ENCODE results near the gene DAO.

Gene DAO

DNA sequence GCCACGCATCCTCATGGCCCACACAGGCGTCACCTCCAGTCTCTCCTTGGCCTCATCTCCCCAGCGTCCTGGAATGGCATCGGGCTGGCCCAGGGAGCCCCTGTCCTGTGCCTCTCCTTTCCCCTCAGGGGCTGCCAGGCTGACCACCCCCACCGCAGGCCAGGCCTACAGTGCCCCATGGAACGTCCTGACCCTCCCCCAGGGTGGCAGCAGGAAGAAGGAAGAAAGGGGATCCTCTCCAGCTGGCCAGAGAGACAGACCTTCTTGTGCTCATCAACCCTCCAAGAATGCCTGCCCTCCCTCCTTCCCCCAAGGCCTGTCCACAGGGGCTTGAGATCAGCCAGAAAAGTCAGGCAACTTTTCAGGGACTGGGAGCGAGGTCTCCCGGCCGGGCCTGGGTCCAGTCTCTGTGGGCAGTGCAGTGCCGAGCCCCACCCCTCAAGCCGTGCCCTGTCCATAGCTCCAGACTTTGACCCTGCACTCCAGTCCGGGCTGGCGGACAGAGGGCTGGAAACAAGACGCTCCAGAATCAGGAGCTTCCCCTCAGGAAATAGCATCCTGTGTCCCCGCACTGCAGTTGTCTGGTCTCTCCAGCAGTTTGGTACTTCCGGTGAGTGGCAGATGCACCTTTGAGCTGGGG lies at the start of gene DAO:
Gene DAO, plus strand, starts transcription at position 478 of the 640 bp plus-strand sequence. CDS start 4,915 bp downstream, outside the sequence.
- Histone ChIP-seq H3K27me3 (ENCODE audit: low read depth) (peaks cover 13% of the 10 kb centered on the region), H3K9me3 (no peaks in the 10 kb centered on the region), H3K4me1 (no peaks in the 10 kb centered on the region), H3K36me3 (replicated peaks) (no peaks in the 10 kb centered on the region), H3K4me3 (no peak within 1 kb of the TSS)
- no peak for DNase-seq (ENCODE audit: low spot score in 2 of 2)
- in situ Hi-C loops (cut with MboI; ENCODE audit: low sequenced_read_pairs), result no loop called here

DNA sequence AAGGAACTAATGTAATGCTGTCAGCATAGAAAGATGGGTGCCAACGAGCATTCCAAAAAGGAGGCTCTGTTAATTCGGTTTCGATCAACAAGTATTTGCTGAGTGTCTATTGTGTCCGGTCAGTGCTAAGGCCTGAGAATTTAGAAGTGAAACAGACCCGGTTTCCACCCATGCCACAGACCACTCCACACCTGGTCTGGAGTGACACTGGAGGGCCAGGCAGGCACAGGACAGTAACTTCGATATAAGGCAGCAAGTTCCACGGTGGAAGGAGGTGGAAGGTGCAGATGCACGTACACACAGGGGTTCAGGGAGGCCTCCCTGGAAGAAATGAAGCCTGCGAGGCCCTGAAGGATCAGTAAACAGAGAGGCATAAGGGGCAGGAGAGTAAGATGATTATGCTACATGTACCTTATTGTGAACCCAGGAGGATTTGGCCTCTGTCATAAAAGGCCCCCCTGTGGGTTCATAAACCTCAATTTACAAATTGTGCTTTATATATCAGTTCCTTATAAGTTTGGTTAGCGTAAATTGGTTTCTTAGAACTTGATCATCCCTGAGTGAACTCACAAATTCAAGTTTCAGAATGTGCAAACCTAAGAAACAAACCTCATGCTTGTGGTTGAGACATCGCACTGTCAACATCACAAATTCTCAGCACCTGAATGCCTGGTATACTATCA lies 48.4 kb upstream of the DAO start:
- H3K9me3 ChIP-seq, result no peaks in the 10 kb centered on the region
- H3K36me3 ChIP-seq (replicated peaks), result peaks cover 9% of the 10 kb centered on the region
- no peaks in the 10 kb centered on the region for H3K27me3 ChIP-seq (ENCODE audit: low read depth)
- H3K4me1 ChIP-seq, result no peaks in the 10 kb centered on the region
- in situ Hi-C loops (cut with MboI; ENCODE audit: low sequenced_read_pairs), result no loop called here
- H3K4me3 ChIP-seq, result no peak overlapping the region
- no peak for DNase-seq (ENCODE audit: low spot score in 2 of 2)

DNA sequence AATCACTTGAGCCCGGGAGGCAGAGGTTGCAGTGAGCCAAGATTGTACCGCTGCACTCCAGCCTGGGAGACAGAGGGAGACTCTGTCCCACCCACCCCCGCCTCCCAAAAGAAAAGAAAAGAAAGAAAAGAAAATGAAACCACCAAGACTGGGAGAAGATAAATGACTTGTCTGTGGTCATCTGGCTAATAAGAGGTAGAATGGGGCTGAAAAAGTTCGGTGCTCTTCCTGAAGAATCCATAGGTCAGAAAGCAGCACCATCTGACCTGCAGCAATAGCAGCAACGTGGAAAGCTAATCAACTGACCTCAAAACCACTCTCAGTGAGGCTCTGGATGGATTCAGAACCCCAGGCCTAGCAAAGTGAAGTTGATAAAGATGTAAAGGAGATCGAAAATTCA lies 47.7 kb upstream of the DAO start:
- H3K4me1 ChIP-seq, result no peaks in the 10 kb centered on the region
- H3K27me3 ChIP-seq (ENCODE audit: low read depth), result no peaks in the 10 kb centered on the region
- H3K36me3 ChIP-seq (replicated peaks), result peaks cover 9% of the 10 kb centered on the region
- in situ Hi-C loops (cut with MboI; ENCODE audit: low sequenced_read_pairs), result no loop called here
- no peaks in the 10 kb centered on the region for H3K9me3 ChIP-seq
- DNase-seq (ENCODE audit: low spot score in 2 of 2), result no peak
- no peak overlapping the region for H3K4me3 ChIP-seq

DNA sequence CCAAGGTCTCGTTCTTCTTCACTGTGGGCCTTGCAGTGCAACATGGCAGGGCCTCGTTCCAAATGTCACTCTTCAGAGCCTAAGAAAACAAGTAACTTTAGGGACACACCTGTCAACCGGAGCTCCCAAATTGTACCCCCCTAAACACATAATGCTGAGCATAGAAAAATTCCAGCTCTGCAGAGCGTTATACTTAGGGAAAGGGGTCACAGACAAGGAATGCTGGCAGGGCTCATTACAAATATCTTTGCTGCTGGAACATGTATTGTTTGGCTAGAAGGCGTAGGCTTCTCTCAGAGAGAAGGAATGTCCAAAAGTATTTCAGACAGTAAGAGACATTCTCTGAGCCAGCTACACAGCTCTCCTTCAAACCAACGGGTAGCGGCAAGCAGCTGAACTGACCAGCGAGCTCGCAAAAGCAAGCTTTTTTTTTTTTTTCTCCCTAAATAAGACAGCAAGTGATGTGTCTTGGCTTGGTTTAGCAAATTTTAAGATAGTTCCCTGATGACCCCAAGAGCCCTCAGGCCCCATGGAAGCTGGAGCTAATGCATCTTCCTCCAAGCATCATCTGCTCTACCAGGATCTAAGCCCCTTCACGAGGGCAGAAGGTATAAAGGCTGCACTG lies 47.0 kb upstream of the DAO start:
- in situ Hi-C loops (cut with MboI; ENCODE audit: low sequenced_read_pairs), result no loop called here
- Histone ChIP-seq H3K36me3 (replicated peaks) (peaks cover 9% of the 10 kb centered on the region), H3K27me3 (ENCODE audit: low read depth) (no peaks in the 10 kb centered on the region), H3K9me3 (no peaks in the 10 kb centered on the region), H3K4me3 (no peak overlapping the region), H3K4me1 (no peaks in the 10 kb centered on the region)
- no peak for DNase-seq (ENCODE audit: low spot score in 2 of 2)

GRCh38 chr12:108833355-108833733 lies 46.5 kb upstream of the DAO start:
- Histone ChIP-seq H3K27me3 (ENCODE audit: low read depth) (no peaks in the 10 kb centered on the region), H3K36me3 (replicated peaks) (peaks cover 9% of the 10 kb centered on the region), H3K9me3 (no peaks in the 10 kb centered on the region), H3K4me1 (no peaks in the 10 kb centered on the region), H3K4me3 (no peak overlapping the region)
- DNase-seq (ENCODE audit: low spot score in 2 of 2), result no peak
- in situ Hi-C loops (cut with MboI; ENCODE audit: low sequenced_read_pairs), result no loop called here

DNA sequence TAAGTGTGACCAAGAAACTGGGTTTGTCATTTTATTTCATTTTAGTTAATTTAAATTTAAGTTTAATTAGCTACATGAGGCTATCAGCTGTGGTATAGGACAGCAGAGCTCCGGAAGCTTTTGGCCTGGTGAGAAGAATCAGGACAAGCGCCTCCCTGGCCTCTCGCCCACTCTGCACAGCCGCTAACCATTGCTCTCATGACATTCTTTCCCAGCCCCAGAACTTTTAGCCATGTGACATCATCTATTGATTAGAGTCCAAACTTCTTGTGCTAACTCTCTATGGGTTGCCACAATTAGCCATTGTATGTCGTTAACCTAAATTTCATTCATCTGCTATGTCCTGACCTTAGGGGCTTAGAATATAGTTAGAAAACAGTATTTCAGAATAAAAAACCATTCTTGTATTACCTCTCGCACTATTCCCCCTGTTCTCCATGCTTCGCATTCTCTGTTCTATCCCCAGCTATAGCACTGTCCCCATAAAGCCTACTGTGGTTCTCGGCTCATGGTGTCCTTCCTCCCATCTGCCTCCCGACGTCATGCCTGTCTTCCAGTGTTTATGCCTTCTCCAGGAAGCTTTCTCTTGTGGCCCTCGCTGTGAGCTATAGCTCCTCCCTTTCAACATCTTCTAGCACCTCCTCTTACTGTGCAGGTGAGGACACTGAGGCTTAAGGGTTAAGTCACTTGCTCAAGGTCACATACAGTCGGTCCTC lies 46.0 kb upstream of the DAO start:
- in situ Hi-C loops (cut with MboI; ENCODE audit: low sequenced_read_pairs), result no loop called here
- no peaks in the 10 kb centered on the region for H3K9me3 ChIP-seq
- H3K36me3 ChIP-seq (replicated peaks), result peaks cover 9% of the 10 kb centered on the region
- no peaks in the 10 kb centered on the region for H3K4me1 ChIP-seq
- no peak overlapping the region for H3K4me3 ChIP-seq
- DNase-seq (ENCODE audit: low spot score in 2 of 2), result no peak
- no peaks in the 10 kb centered on the region for H3K27me3 ChIP-seq (ENCODE audit: low read depth)

GRCh38 chr12:108835860-108836634 lies 43.8 kb upstream of the DAO start:
- no peaks in the 10 kb centered on the region for H3K9me3 ChIP-seq
- no peak for DNase-seq (ENCODE audit: low spot score in 2 of 2)
- no peaks in the 10 kb centered on the region for H3K27me3 ChIP-seq (ENCODE audit: low read depth)
- no peaks in the 10 kb centered on the region for H3K4me1 ChIP-seq
- H3K4me3 ChIP-seq, result no peak overlapping the region
- peaks cover 5% of the 10 kb centered on the region for H3K36me3 ChIP-seq (replicated peaks)
- in situ Hi-C loops (cut with MboI; ENCODE audit: low sequenced_read_pairs), result no loop called here

- Histone ChIP-seq H3K36me3 (replicated peaks) (peaks cover 5% of the 10 kb centered on the region), H3K9me3 (no peaks in the 10 kb centered on the region), H3K4me1 (no peaks in the 10 kb centered on the region), H3K4me3 (no peak overlapping the region), H3K27me3 (ENCODE audit: low read depth) (no peaks in the 10 kb centered on the region)
- DNase-seq (ENCODE audit: low spot score in 2 of 2), result no peak
- in situ Hi-C loops (cut with MboI; ENCODE audit: low sequenced_read_pairs), result no loop called here
Observed at GRCh38 chr12:108837239-108837638, 42.7 kb upstream of the DAO start.

GRCh38 chr12:108837680-108838079 lies 42.2 kb upstream of the DAO start:
- DNase-seq (ENCODE audit: low spot score in 2 of 2), result no peak
- Histone ChIP-seq H3K4me1 (no peaks in the 10 kb centered on the region), H3K27me3 (ENCODE audit: low read depth) (no peaks in the 10 kb centered on the region), H3K36me3 (replicated peaks) (peaks cover 9% of the 10 kb centered on the region), H3K9me3 (no peaks in the 10 kb centered on the region), H3K4me3 (no peak overlapping the region)
- in situ Hi-C loops (cut with MboI; ENCODE audit: low sequenced_read_pairs), result no loop called here

DNA sequence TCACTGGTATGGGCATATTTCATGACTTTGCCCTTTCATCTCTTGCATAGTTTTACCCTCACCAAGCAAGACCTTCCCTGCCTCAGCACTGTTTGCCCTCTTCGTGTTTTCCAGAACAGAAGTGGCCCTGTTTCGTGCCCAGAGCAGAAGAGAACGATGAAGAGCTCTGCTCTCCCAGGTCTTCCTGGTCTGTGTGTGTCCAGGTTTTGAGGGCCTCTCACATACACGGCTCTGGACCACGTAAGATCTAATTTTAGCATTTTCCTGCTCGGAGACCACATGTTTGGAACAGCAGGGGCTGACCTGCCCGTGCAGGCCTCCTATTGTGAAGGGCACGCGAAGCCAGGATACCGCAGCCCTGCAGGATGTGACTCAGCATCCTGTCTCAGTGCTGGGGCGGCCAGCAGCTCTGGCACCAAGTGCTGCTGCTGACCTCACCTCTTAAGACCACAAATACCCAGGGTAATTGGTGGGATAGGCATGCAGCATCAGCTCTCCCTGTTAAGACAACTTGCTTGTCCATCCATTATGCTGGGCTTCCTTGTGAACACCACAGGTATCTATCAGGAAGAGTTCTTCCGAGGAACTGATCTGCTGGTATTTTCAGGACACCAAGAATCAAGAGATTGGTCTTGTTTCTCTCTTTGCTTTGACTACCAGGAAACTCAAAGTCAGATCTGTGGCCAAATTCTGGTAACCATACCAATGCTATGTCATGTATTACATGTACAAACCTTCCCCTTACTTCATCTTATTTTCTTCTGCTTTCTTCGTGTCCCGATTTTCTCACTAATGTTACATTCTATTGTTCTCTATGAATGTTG lies 41.5 kb upstream of the DAO start:
- no peak overlapping the region for H3K4me3 ChIP-seq

DNA sequence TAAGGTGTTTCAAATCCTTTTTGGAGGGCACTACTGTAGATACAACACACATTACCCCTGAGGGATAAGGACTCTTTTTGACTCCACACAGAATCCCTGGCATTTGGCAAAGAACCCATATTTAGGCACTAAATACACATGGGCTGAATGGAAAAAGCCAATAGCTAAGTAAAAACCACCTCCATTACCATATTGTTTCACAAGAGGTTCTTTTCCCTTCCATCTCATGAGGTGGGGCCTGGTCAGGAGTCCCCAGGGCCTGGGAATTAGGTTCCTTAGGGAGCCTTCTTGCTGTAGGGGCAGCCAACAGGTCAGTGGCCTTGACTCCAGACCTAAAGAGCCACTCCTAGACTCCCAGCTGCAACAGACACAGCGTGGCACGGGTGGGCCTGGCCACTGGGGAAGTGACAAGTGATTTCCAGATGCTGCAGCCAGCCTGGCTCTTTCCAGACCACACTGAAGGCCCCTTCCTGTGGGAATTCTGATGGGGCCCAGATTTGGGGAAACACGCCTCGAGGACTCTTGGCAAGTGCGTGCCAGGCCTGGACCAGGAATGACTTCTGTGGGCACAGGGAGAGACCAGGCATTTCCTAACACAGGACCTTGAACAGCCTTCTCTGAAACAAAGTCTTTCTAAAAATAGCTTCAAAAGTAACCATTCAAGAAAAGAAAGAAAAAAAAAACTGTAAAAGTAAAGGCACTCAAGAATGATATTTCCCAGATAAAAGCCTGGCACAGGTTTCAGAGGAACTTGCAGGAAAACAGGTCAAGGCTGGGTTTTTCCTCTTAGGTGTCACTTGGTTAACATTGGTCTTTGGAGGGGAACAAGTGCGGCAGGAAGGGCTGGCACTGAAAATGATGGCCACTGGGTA lies 40.6 kb upstream of the DAO start:
- in situ Hi-C loops (cut with MboI; ENCODE audit: low sequenced_read_pairs), result no loop called here
- DNase-seq (ENCODE audit: low spot score in 2 of 2), result no peak
- H3K9me3 ChIP-seq, result no peaks in the 10 kb centered on the region
- H3K4me3 ChIP-seq, result no peak overlapping the region
- peaks cover 11% of the 10 kb centered on the region for H3K36me3 ChIP-seq (replicated peaks)
- no peaks in the 10 kb centered on the region for H3K4me1 ChIP-seq
- H3K27me3 ChIP-seq (ENCODE audit: low read depth), result no peaks in the 10 kb centered on the region

More for the DNA sequence above, 41.5 kb upstream of the DAO start:
- no peaks in the 10 kb centered on the region for H3K4me1 ChIP-seq
- DNase-seq (ENCODE audit: low spot score in 2 of 2), result no peak
- H3K27me3 ChIP-seq (ENCODE audit: low read depth), result no peaks in the 10 kb centered on the region
- H3K36me3 ChIP-seq (replicated peaks), result peaks cover 13% of the 10 kb centered on the region
- in situ Hi-C loops (cut with MboI; ENCODE audit: low sequenced_read_pairs), result no loop called here
- no peaks in the 10 kb centered on the region for H3K9me3 ChIP-seq

DNA sequence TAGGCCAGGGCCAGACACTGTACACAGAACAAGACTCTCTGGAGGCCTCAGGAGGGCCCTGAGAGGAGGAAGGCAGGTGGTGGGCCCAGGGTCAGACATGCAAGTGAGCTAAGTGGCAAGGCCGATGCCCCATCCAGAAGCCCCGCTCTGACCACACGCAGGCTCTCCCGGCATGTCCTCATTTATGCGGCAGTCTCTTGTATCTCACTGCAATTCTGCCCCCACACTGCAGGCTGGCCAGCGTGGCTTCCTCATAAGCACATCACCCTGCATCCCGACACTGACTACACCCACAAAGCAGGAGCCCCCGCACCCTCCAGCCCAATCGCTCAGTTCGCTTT lies 40.0 kb upstream of the DAO start:
- in situ Hi-C loops (cut with MboI; ENCODE audit: low sequenced_read_pairs), result no loop called here
- no peak overlapping the region for H3K4me3 ChIP-seq
- H3K36me3 ChIP-seq (replicated peaks), result peaks cover 9% of the 10 kb centered on the region; the same call in 1 of the 2 replicates

More for the DNA sequence above, 40.0 kb upstream of the DAO start:
- no peaks in the 10 kb centered on the region for H3K27me3 ChIP-seq (ENCODE audit: low read depth)
- H3K4me1 ChIP-seq, result no peaks in the 10 kb centered on the region
- no peaks in the 10 kb centered on the region for H3K9me3 ChIP-seq
- DNase-seq (ENCODE audit: low spot score in 2 of 2), result no peak
